MCF 10A (cell line): ENCODE results near the gene KIAA0513. TPM values are rescaled to one million over a fixed set of nuclear protein-coding genes. Genes with fewer than 3 reads are reported as not detected.

Source experiments
- BruUV-seq: library from RNA; stranded (reverse); fragments of 400-500 nt; replicated peaks from 2 replicates; lab custom pipeline; 2021; lab: Mats Ljungman, UMichigan
- CTCF ChIA-PET: fragments of 300-600 bp; sonication (Branson Sonifier 250); formaldehyde crosslinking; extraction: SDS; loops from one replicate; lab custom pipeline; 2021; ENCODE audit warnings: antibody characterized with exemption, inconsistent platforms; lab: Yijun Ruan, JAX
- POLR2A ChIA-PET: fragments of 300-600, 350-650 bp; sonication (Branson Sonifier 250); formaldehyde crosslinking; extraction: SDS; loops from one replicate; lab custom pipeline; 2020; ENCODE audit warnings: antibody characterized with exemption, inconsistent platforms; lab: Yijun Ruan, JAX
- DNase-seq: peaks from one replicate; pipeline ENCODE4 v3.0.0-alpha.2; 2018; ENCODE audit not compliant: unreplicated experiment
- H3K27ac Mint-ChIP-seq: one replicate; pipeline ENCODE4 v1.8.0; 2022; ENCODE audit warnings: mild to moderate bottlenecking, low read depth, mixed read lengths; ENCODE audit not compliant: unreplicated experiment
- H3K27me3 Mint-ChIP-seq: one replicate; pipeline ENCODE4 v1.8.0; 2022; ENCODE audit warnings: mixed read lengths; ENCODE audit not compliant: insufficient read depth, unreplicated experiment
- H3K36me3 Mint-ChIP-seq: one replicate; pipeline ENCODE4 v1.8.0; 2022; ENCODE audit warnings: mild to moderate bottlenecking, moderate library complexity, mixed read lengths; ENCODE audit not compliant: insufficient read depth, unreplicated experiment
- H3K4me1 Mint-ChIP-seq: one replicate; pipeline ENCODE4 v1.8.0; 2022; ENCODE audit warnings: mixed read lengths; ENCODE audit not compliant: insufficient read depth, unreplicated experiment
- H3K4me3 Mint-ChIP-seq: one replicate; pipeline ENCODE4 v1.8.0; 2022; ENCODE audit warnings: mild to moderate bottlenecking, moderate library complexity, mixed read lengths; ENCODE audit not compliant: unreplicated experiment
- H3K9me3 Mint-ChIP-seq: one replicate; pipeline ENCODE4 v1.8.0; 2022; ENCODE audit warnings: mixed read lengths; ENCODE audit not compliant: unreplicated experiment
- intact Hi-C: fragments of 100-400 bp; cut with micrococcal nuclease; formaldehyde crosslinking; loops from 2 replicates; pipeline ENCODE4 v1.14.1; 2022
- total RNA-seq: library from RNA; stranded (reverse); gene quantifications from 2 replicates; pipeline ENCODE4 v1.2.3, GENCODE V29; 2022
- TF ChIP-seq, protein P1 (sequence below): fragments of 200-600 bp; IDR thresholded peaks from one replicate; pipeline ENCODE4 v1.8.0; 2022; ENCODE audit warnings: antibody characterized with exemption, mild to moderate bottlenecking; ENCODE audit not compliant: unreplicated experiment

Gene KIAA0513
- total RNA-seq, 1 experiment from 2014 or later = 4.2 TPM

DNA sequence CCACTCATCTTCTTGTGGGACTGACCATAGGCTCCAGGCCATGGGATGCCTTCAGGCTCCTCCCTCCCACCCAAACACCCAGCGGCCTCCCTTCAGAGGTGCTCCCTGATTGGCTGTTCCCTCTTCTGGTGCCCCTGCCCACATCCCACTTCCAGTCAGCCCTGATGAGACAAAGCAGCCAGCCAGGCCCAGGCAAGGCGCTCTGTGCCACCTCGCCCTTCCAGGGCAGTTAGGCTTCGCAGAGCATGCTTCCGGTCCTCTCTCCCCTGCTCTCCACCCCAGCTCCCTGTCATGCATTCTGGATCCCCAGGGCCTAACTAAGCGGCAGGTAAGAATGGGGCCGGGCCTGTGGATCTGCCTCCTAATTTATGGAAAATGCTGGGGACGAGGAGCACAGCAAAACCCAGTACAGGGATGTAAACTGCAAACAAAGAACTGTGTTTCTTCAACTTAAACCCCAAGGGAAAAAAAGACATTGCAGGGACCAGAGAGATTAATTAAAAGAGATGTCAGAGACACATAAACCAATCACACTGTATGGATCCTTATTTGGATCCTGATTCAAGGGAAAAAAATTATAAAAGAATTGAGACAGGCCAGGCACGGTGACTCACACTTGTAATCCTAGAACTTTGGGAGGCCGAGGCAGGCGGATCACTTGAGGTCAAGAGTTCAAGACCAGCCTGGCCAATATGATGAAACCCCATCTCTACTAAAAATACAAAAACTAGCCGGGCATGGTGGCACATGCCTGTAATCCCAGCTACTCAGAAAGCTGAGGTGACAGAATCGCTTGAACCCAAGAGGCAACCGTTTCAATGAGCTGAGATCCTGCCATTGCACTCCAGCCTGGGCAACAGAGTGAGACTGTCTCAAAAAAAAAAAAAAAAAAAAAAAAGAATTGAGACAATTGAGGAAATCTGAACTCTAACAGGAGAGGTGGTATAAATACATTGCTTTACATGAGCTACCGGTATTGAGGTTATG, 42.2 kb upstream of the KIAA0513 start:
- Mint-ChIP-seq H3K36me3 (peaks cover 78% of the 10 kb centered on the region), H3K4me3 (no peak overlapping the region), H3K27ac (peak overlapping the region; percentile 67), H3K27me3 (no peaks in the 10 kb centered on the region), H3K4me1 (peaks cover 24% of the 10 kb centered on the region), H3K9me3 (no peaks in the 10 kb centered on the region)
- intact Hi-C loops = no loop called here
- POLR2A ChIA-PET = interaction anchor here (0.6 to 2.0 kb wide), 8 partner anchors 9 to 87 kb away, joined by 3 to 8 read pairs (median 4); partner anchors contain the start of gene KIAA0513
- CTCF ChIA-PET = interaction anchor here (0.6 to 1.8 kb wide), 4 partner anchors 13 to 79 kb away, joined by 3 to 8 read pairs (median 4); no protein-coding TSS in a partner anchor
- no TSS peak for BruUV-seq
- DNase-seq = peak; percentile 69
- TF ChIP-seq, protein P1, sequence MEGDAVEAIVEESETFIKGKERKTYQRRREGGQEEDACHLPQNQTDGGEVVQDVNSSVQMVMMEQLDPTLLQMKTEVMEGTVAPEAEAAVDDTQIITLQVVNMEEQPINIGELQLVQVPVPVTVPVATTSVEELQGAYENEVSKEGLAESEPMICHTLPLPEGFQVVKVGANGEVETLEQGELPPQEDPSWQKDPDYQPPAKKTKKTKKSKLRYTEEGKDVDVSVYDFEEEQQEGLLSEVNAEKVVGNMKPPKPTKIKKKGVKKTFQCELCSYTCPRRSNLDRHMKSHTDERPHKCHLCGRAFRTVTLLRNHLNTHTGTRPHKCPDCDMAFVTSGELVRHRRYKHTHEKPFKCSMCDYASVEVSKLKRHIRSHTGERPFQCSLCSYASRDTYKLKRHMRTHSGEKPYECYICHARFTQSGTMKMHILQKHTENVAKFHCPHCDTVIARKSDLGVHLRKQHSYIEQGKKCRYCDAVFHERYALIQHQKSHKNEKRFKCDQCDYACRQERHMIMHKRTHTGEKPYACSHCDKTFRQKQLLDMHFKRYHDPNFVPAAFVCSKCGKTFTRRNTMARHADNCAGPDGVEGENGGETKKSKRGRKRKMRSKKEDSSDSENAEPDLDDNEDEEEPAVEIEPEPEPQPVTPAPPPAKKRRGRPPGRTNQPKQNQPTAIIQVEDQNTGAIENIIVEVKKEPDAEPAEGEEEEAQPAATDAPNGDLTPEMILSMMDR = no peak

DNA sequence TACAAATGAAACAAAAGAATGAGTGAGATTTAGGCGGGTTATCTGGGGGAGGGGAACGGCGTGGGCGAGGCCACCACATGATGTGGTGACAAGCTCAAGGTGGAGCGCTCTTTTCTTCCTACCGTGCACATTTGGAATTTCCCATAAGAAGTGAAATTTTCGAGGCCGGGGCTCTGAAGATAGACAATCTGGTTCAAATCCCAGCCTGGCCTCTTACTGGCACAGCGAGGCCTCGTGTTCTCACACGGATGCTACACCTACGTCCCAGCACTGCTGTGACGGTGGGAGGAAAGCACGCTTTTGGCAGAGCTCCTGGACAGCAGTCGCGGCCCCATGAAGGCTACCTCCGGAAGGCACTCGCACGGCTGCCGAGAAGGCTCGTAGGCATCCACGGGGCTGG, 41.5 kb upstream of the KIAA0513 start:
- H3K4me3 Mint-ChIP-seq = no peak overlapping the region
- H3K27ac Mint-ChIP-seq = peak overlapping the region; percentile 67
- POLR2A ChIA-PET = interaction anchor here (0.7 to 2.0 kb wide), 7 partner anchors 9 to 234 kb away, joined by 3 to 8 read pairs (median 4); partner anchors contain the start of gene KIAA0513
- H3K27me3 Mint-ChIP-seq = no peaks in the 10 kb centered on the region
- no TSS peak for BruUV-seq
- DNase-seq = no peak
- CTCF ChIA-PET = interaction anchor here (0.9 to 1.8 kb wide), 2 partner anchors 13 to 15 kb away, joined by 3 to 8 read pairs; no protein-coding TSS in a partner anchor
- H3K4me1 Mint-ChIP-seq = peaks cover 24% of the 10 kb centered on the region
- H3K36me3 Mint-ChIP-seq = peaks cover 80% of the 10 kb centered on the region
- intact Hi-C loops = no loop called here
- H3K9me3 Mint-ChIP-seq = no peaks in the 10 kb centered on the region
- TF ChIP-seq, protein P1 = no peak

DNA sequence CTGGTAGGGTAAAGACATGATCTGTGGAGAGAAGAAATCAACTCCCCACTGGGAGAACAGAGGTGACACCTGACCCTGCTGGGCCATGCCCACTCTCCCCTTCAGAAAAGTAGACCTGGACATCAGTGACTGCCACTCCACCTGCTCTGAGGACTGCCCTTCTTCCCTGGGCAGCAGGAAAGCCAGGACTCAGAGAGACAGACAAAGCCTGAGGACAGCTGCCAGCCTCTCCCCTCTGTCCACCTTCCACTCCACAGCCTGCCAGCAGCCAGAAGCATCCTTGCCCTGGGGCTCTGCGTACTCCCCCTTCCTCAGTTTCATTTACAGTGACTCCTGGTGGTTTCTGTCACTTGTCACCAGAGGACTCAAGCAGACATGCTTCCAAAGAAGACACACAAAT, 40.7 kb upstream of the KIAA0513 start:
- no peaks in the 10 kb centered on the region for H3K27me3 Mint-ChIP-seq
- TSS peak; percentile 7 for BruUV-seq
- no peak overlapping the region for H3K4me3 Mint-ChIP-seq
- ChIA-PET CTCF (no interaction called here), POLR2A (interaction anchor here (0.7 kb wide), 1 partner anchor 235 kb away, joined by 3 read pairs; no protein-coding TSS in a partner anchor)
- no peak for DNase-seq
- TF ChIP-seq, protein P1 = no peak
- H3K9me3 Mint-ChIP-seq = no peaks in the 10 kb centered on the region
- peaks cover 78% of the 10 kb centered on the region for H3K36me3 Mint-ChIP-seq
- H3K27ac Mint-ChIP-seq = peak overlapping the region; percentile 67
- peaks cover 24% of the 10 kb centered on the region for H3K4me1 Mint-ChIP-seq
- intact Hi-C loops = no loop called here
